ENCODE data around the gene PSG7. TPM values are rescaled to one million over a fixed set of nuclear protein-coding genes. Genes with fewer than 3 reads are reported as not detected.
"Not testable (repeated sequence)": the region's sequence is repeated elsewhere in the genome, so short reads cannot be mapped to it uniquely, and the experiment has no call there.

PSG7 gene
- total RNA-seq, 1 donor from 2014 or later, result not detected

DNA sequence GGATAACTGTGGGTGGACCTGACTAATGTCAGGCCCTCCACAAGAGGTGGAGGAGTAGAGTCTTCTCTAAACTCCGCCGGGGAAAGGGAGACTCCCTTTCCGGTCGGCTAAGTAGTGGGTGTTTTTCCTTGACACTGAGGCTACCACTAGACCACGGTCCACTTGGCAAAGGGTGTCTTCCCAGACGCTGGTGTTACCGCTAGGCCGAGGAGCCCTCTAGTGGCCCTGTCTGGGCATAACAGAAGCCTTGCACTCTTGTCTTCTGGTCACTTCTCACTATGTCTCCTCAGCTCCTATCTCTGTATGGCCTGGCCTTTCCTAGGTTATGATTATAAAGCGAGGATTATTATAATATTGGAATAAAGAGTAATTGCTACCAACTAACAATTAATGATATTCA lies 13.9 kb downstream of the PSG7 start:
- TF ChIP-seq, protein P1, sequence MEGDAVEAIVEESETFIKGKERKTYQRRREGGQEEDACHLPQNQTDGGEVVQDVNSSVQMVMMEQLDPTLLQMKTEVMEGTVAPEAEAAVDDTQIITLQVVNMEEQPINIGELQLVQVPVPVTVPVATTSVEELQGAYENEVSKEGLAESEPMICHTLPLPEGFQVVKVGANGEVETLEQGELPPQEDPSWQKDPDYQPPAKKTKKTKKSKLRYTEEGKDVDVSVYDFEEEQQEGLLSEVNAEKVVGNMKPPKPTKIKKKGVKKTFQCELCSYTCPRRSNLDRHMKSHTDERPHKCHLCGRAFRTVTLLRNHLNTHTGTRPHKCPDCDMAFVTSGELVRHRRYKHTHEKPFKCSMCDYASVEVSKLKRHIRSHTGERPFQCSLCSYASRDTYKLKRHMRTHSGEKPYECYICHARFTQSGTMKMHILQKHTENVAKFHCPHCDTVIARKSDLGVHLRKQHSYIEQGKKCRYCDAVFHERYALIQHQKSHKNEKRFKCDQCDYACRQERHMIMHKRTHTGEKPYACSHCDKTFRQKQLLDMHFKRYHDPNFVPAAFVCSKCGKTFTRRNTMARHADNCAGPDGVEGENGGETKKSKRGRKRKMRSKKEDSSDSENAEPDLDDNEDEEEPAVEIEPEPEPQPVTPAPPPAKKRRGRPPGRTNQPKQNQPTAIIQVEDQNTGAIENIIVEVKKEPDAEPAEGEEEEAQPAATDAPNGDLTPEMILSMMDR (IDR thresholded peaks at IDR 0.05; ENCODE audit: insufficient read depth, low read length, severe bottlenecking), result peak; percentile 85
- H3K36me3 ChIP-seq (ENCODE audit: control insufficient read depth, insufficient read depth, low read length); H3K27me3 ChIP-seq (ENCODE audit: control insufficient read depth, insufficient read depth, low read length); H3K4me3 ChIP-seq (ENCODE audit: low read depth, low read length); FAIRE-seq: not testable (repeated sequence)
- peak; percentile 56 for DNase-seq (ENCODE audit: low read depth)

DNA sequence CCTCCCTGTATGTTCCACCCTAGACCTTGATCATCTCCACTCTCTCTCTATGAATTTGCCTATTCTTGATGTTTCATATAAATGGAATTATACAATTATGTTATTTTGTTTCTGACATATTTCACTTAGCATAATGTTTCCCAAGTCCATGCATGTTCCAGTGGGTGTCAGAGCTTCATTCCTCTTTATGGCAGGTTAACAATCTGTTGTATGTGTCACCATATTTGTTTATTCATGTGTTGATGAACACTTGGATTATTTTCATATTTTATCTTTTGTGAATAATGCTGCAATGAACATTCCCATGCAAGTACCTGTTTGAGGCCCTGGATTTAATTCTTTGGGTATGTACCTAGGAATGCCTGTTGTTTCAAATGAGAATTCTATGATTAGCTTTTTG lies 16.0 kb downstream of the PSG7 start:
- FAIRE-seq, result not testable (repeated sequence)

DNA sequence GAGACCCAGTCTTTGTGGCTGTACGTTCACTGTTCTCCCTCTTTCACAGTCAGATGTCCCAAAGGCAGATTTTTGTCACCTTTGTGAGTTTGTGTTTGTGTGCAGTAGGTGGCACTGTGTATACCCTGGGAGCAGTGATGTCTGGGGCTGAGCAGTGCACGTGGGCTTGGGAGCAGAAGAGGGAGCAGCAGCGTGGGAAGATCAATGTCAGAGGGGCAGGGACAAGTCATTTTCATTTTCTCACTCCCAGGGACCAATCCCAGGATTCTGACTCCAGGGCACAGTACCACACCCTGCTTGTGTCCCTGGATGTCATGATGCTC lies 17.3 kb downstream of the PSG7 start:
- Histone ChIP-seq H3K4me3 (ENCODE audit: low read depth, low read length) (no peak overlapping the region), H3K27me3 (ENCODE audit: control insufficient read depth, insufficient read depth, low read length) (no peaks in the 10 kb centered on the region), H3K36me3 (ENCODE audit: control insufficient read depth, insufficient read depth, low read length) (no peaks in the 10 kb centered on the region)
- TF ChIP-seq, protein P1 (IDR thresholded peaks at IDR 0.05; ENCODE audit: insufficient read depth, low read length, severe bottlenecking), result no peak
- no peak for FAIRE-seq
- DNase-seq (ENCODE audit: low read depth), result no peak

More for the DNA sequence above, 16.0 kb downstream of the PSG7 start:
- H3K27me3 ChIP-seq (ENCODE audit: control insufficient read depth, insufficient read depth, low read length); H3K4me3 ChIP-seq (ENCODE audit: low read depth, low read length); H3K36me3 ChIP-seq (ENCODE audit: control insufficient read depth, insufficient read depth, low read length): not testable (repeated sequence)
- peak; percentile 77 for DNase-seq (ENCODE audit: low read depth)

DNA sequence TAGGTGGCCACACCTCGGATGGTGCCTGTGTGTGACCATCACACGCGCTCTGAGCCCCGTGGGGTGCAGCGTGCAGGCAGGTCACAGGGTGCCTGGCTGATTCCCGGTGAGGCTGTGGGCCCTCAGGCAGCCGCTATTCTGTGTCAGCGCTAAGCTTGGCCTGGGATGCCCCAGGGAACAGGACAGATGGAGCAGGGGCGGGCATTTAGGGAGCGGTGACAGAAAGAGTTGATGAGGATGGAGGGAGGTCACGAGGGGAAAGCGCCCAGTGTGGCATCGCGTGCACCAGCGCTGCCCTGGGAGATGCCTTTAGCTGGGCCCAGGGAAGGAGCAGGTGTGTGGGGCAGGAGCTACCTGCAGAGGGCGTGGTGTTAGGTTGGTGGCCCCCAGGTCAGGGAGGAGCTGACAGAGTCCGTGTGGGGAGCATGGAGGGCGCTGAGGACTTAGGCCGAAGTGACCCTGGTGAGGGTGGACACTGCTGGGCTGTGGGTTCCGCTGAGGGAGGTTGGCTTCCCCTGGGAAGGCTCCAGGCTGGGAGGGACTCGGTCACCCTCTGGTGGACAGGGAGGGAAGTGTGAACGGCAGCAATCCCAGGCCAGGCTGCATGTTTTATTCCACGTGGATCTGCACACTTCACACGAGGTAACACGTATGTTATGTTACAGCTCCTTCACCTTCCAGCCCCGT lies 17.8 kb downstream of the PSG7 start:
- not testable (repeated sequence) for H3K27me3 ChIP-seq (ENCODE audit: control insufficient read depth, insufficient read depth, low read length); FAIRE-seq; H3K36me3 ChIP-seq (ENCODE audit: control insufficient read depth, insufficient read depth, low read length); DNase-seq (ENCODE audit: low read depth); H3K4me3 ChIP-seq (ENCODE audit: low read depth, low read length)
- TF ChIP-seq, protein P1 (IDR thresholded peaks at IDR 0.05; ENCODE audit: insufficient read depth, low read length, severe bottlenecking), result peak; percentile 59

DNA sequence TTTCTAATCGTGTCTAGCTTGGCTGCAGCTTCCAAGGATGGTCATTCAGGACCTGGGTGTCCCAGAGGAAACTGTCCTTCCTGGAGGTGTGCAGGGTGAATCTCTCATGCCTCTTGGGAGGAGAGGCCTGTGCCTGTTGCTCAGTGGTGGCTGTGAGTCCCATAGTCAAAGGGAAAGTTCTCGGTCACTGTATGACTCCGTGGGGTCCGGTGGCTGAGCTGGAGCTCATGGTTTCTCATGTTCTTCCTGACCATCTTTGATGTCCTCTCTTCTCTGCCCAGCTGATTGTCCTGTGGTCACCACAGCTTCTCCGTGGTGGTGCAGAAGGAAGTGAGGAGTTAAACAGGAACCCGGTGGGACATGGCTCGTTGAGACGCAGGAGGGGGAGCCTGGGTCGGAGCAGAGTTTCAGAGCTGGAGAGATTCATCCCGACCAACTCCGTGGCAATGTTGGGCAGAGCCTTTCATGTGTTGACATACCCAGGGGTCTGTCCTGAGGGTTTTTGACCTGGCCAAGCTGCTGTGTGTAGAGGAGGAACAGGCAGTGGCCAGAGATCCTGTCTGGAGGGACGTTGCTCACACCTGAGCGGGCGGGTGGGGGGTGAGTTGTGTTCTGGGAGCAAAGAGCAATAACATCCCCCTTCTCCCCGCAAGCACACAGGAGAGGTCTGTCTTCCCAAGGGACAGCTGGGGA lies 18.5 kb downstream of the PSG7 start:
- not testable (repeated sequence) for DNase-seq (ENCODE audit: low read depth); H3K27me3 ChIP-seq (ENCODE audit: control insufficient read depth, insufficient read depth, low read length); H3K36me3 ChIP-seq (ENCODE audit: control insufficient read depth, insufficient read depth, low read length); FAIRE-seq; H3K4me3 ChIP-seq (ENCODE audit: low read depth, low read length)

DNA sequence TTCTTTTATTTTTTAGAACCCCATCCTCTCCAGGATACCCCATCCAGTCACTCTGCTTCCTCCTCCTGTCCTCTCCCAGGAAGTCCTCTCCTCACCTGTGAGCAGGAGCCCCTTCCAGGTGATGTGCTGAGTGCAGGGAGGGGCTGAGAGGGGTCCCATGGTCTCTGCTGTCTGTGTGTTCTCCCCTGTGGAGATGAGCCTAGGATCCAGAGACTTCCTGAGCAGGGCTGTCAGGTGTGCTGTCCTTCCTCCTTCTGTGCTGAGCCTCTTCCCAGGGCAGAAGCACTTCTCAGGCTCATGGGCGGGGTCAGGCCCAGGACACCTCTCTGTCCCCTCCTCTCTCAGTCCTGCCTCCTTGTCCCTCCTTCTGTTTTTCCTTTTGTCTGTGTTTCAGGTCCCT lies 19.4 kb downstream of the PSG7 start, which contains the start of gene PSG6:
TSS of gene PSG6 (minus strand) at position 261 of the 400 bp plus-strand sequence. CDS start at position 159, 102 bp downstream.
- H3K4me3 ChIP-seq (ENCODE audit: low read depth, low read length); H3K36me3 ChIP-seq (ENCODE audit: control insufficient read depth, insufficient read depth, low read length); DNase-seq (ENCODE audit: low read depth); H3K27me3 ChIP-seq (ENCODE audit: control insufficient read depth, insufficient read depth, low read length); FAIRE-seq: not testable (repeated sequence)

DNA sequence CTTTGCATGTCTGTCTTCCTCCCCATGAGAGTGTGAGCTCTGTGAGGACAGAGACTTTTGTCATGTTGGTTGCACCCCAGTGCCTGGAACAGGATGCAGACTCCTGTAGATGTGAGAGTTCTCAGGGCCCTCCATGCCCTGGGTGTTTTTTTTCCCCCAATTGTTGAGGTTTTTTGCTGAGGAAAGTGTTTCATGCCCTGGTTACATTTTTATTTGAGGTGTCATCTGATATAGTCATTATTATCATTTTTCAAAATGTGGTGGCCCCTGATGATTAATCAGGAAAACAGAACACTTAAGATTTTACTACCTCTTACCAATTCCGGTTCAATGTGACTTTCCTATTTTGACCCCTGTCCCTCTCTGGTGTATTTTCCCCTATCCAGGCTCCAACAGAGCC lies 20.1 kb downstream of the PSG7 start:
- not testable (repeated sequence) for DNase-seq (ENCODE audit: low read depth); H3K27me3 ChIP-seq (ENCODE audit: control insufficient read depth, insufficient read depth, low read length); FAIRE-seq; H3K36me3 ChIP-seq (ENCODE audit: control insufficient read depth, insufficient read depth, low read length); H3K4me3 ChIP-seq (ENCODE audit: low read depth, low read length)

DNA sequence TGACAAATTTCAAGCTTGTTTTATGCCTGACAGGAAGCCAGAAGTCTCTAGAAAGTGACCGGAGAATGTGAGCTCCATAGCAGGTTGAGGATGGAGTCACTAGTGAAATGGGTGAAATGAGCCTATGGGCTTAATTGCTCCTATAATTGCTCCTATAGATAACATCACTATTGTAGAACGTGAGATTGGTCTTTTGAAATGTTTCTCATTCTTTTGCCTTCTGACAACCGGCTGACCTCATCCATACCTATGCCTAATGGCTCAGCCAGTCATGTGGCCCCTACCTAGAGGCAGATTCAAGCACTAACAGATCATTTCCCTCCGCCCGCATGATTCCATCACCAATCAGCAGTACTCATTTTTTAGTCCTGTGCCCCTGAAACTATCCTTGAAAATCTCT lies 23.5 kb downstream of the PSG7 start:
- not testable (repeated sequence) for H3K4me3 ChIP-seq (ENCODE audit: low read depth, low read length); H3K27me3 ChIP-seq (ENCODE audit: control insufficient read depth, insufficient read depth, low read length); FAIRE-seq; H3K36me3 ChIP-seq (ENCODE audit: control insufficient read depth, insufficient read depth, low read length)
- peak; percentile 38 for DNase-seq (ENCODE audit: low read depth)

DNA sequence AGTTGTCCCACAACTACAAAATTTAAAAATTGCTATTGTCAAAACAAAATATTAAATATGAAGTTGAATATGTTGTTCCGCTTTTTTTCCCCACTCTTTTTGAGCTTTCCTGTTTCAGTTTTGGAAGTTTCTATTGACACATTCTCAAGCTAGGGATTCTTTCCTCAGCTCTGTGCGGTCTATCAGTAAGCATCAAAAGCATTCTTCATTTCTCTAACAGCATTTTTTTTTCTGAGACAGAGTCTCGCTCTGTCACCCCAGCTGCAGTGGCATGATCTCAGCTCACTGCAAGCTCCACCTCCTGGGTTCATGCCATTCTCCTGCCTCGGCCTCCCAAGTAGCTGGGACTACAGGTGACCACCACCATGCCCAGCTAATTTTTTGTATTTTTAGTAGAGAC lies 24.1 kb downstream of the PSG7 start:
- H3K4me3 ChIP-seq (ENCODE audit: low read depth, low read length); H3K36me3 ChIP-seq (ENCODE audit: control insufficient read depth, insufficient read depth, low read length); H3K27me3 ChIP-seq (ENCODE audit: control insufficient read depth, insufficient read depth, low read length); DNase-seq (ENCODE audit: low read depth); FAIRE-seq: not testable (repeated sequence)

DNA sequence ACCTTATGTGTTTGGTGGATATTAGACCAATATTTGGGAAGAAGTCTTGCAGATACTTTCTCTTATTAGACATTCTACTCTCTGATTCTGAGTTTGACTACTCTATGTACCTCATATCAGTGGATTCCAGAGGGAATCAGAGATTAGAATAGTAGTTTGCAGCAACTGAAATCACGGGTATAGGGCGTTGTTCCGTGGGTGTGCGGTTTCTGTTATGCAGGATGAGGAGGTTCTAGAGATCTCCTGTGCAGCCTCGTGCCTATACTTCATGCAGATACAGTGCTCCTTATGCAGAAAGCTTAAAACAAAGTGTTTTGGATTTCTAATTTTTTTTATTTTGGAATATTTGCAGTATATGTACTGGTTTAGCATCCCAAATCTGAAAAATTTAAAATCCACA lies 25.3 kb downstream of the PSG7 start:
- not testable (repeated sequence) for FAIRE-seq; H3K27me3 ChIP-seq (ENCODE audit: control insufficient read depth, insufficient read depth, low read length); H3K36me3 ChIP-seq (ENCODE audit: control insufficient read depth, insufficient read depth, low read length); H3K4me3 ChIP-seq (ENCODE audit: low read depth, low read length); DNase-seq (ENCODE audit: low read depth)

DNA sequence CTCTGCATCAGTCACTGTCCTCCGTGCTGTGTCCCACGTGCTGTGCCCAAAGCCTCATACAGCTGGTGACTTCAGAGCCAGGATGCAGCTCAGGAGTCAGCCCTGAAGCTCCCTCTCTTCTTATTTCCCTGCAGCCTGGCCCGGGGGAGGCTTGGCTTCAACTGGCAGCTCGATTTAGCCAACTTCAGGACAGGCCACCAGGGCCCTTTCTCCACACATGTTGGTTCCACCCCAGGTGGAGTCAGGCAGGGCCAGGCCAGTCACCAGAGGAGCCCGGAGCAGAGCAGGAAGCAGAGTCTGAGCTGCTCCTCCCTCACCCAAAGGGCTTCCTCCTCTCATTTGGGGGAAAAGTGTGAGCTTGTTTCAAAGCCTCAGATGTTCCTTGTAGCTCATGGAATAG lies 30.8 kb downstream of the PSG7 start:
- FAIRE-seq; H3K4me3 ChIP-seq (ENCODE audit: low read depth, low read length); H3K27me3 ChIP-seq (ENCODE audit: control insufficient read depth, insufficient read depth, low read length); DNase-seq (ENCODE audit: low read depth); H3K36me3 ChIP-seq (ENCODE audit: control insufficient read depth, insufficient read depth, low read length): not testable (repeated sequence)

All from bronchial epithelial cell (primary cell).